ENCODE data around the gene ADGRD1.
A peak's percentile ranks its signal among the peaks of the same experiment; 100 is the strongest.

ADGRD1 gene

DNA sequence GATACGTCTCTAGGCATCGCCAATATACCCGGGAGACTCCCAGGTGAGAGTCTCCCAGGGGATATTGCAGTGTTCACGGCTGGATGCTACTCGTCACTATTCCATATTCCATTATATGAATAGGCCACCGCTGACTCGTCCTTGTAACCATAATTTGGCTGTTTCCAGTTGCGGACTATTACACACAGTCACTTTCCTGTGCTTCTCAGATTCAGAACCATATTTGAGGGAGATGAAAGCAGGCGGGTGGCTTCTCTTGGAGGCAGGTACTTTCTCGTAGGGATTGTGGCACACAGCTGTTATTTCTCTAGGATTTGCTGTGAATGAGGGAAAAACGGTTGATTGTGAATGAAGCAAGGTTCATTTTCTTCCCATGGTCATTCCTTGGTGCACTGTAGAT lies 73.0 kb downstream of the ADGRD1 start:
- no peak for DNase-seq

DNA sequence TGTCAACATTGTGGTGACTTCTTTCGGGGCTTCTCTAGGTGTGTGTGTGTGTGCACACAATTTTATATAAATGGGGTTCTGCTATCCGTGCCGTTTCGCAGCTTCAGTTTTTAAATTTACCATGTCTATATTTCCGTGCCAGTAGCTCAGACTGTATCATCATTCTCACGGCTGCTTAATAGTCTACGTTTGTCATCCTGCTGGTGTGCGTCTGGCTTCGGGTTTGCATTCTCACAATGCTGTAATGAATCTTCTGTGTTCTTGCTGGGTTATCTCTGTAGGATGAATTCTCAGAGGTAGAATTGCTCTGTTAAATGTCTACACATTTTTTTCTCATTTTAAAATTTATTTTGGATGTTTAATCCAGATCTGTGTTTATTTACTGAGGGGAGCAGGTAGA lies 73.6 kb downstream of the ADGRD1 start:
- no peak for DNase-seq

DNA sequence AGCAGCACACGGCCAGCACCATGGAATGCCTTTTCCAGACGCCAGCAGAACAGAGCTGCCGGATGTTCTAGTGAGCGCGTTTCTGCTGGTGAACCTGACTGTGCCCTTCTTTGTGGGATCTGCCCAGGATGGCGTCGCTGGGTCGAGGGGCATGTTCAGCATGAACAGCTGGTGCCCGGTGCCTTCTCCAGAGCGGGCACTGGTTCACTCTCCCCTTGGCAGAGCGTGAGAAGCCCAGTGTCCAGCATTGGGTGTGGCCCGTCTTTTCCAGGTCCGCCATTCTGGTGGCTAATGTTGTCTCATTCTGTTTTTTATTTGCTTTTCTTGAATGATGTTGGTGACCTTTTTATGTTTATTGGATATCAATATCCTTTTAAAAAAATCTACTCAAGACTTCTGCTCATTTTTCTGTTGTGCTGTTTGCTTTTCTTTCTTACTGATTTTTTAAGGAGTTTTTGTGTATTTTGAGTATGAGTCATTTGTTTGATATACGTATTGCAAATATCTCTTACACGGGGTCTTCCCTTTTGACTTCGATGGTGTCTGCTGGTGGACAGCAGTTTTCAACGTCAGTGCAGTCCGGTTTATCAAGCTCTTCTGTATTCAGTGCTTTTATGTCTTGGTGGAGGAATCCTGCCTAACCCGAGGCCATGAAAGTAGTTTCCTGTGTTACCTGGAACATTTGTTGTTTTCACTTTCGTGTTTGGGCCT lies 74.3 kb downstream of the ADGRD1 start:
- DNase-seq, result no peak

DNA sequence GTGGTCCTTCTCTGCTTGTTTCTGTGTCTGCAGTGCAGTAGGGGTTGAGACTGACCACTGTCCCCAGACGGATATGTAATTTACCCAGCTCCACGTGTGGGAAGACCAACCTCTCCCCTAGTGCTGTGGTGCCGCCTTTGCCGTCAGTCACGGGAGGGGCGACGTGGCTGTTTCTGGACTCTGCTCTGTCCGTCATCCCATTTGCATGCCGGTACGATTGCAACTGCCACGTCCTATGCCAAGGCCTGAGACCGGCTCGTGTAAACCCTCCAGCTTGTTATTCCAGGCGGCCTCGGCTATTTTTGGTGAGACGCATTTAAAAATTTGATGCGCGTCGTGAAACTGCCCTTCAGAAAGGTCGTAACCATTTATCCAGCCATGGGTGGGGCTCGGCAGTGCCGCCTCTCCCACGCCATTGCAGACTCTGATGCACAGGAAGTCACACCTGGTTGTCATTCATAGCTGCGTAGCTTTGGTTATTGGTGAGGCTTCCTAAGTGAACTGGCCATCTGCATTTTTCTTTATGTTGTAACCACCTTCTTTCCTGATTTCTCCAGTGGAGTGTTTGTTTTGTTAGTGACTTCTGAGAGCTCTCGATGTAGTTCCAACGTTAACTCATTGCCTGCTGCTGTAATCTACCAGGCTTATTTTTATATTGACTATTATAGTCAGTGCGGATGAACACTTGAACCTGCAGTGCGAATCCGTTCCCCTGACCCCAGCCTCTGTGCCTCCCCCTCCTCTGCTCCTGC lies 75.1 kb downstream of the ADGRD1 start:
- peak; percentile 69 for DNase-seq

DNA sequence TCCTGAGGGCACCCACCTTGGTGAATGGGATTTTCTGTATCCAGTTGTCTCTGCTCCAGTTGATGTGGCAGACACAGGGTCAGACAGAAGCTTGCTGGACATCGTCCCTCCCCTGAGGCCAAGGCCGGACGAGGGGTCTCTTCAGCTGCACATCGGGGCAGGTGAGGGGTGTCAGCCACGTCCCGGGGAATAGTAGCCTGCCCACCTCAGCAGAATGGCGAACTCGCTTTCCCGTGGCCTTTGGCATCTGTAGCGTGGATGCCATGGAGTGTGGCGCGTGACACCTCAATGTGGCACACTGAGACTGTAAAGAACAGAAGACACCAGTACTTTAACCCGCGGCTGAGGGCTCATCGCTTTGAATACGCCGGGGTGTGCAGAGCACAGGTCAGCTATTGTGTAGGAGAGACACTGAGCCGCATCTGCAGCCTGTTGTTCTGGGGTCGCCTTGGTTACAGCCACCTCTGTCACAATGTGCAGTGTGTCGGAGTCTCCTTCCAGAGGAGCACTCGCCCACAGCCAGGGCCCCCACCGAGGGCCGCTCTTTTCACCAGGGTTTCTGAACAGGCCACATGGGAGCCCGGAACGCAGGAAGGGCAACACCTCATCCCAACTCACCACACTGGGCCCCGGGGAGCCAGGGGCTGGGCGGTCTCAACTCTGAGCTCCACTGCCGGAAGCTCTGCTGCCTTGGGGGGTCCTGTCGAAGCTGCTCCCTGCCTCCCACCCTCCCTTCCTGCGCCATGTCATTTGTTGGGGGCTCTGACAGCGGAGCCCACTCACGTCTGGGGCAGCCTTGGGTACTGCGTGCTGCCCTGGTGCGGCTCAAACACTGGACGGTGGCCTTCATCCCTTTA lies 77.0 kb downstream of the ADGRD1 start:
- DNase-seq, result no peak

DNA sequence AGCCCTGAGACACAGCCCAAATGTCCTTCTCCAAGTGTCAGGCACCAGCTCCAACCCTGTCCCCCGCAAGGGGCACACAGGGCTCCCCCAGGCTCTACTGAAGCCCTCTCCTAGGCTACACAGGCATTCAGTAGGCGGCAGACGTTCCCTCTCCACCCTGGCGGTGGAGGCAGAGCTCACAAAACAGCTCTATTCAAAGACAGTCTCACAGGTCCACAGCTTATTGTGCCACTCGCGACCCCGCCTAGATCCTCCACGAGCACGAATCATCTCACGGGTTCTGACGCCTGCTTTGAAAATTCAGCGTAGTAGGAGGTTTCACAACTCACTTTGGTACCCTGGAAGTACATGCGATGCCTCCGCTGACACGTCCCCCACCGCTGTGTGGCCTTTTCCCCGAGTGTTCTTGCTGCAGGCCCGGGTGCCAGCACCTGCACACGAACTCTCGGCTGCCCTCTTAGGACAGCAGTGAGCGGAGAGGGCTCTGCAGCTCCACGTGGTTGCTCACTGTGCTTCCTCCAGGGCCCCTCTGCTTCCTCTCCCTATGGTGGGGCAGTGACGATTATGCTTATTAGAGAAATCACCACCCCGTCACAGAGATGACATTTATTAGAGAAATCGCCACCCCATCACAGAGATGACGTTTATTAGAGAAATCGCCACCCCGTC lies 78.5 kb downstream of the ADGRD1 start:
- no peak for DNase-seq

DNA sequence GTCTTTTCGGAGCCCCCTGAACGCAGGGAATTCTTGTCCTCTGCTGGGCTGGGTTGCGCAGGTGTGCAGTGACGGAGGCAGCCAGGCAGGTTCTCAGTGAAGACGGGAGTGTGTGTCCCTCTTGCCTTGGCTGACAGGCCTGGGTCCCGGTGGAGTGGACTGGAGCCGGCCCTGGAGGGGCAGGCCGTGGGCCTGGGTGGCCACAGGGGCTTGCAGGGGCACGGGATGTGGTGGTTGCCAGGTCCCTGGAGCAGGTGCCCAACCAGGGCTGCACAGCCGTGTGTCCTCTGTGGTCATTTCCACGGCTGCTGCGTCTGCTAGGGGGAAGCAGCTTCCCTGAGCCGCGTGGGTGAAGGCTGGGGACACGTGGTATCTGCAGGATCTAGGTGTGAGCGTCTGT lies 79.8 kb downstream of the ADGRD1 start:
- no peak for DNase-seq

DNA sequence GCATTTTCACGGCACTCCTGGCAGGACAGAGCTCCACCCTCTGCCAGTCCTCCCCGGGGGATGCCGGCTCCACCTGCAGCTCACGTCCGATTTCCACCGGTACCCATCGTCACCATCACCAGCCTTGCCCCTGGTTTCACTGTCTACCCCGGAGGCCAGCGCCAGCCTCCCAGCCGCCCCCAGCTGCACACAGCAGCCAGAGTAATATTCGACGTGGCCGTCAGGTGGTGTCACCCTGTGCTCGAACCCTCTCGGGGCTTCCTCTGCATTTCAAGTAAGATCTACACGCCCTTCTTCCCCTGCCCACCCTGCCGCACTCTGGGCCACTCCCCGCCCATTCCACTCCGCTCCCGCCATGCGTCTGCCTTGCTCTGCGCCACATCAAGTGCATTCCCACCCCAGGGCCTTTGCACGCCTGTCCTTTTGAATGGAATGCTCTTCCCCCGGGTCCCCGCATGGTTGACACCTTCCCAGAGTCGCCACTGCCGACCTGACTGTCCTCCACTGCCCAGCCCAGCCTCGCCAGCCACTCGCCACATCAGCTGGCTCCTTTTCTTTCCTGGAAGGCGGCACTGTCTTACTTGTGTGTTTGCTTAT lies 80.3 kb downstream of the ADGRD1 start:
- no peak for DNase-seq

DNA sequence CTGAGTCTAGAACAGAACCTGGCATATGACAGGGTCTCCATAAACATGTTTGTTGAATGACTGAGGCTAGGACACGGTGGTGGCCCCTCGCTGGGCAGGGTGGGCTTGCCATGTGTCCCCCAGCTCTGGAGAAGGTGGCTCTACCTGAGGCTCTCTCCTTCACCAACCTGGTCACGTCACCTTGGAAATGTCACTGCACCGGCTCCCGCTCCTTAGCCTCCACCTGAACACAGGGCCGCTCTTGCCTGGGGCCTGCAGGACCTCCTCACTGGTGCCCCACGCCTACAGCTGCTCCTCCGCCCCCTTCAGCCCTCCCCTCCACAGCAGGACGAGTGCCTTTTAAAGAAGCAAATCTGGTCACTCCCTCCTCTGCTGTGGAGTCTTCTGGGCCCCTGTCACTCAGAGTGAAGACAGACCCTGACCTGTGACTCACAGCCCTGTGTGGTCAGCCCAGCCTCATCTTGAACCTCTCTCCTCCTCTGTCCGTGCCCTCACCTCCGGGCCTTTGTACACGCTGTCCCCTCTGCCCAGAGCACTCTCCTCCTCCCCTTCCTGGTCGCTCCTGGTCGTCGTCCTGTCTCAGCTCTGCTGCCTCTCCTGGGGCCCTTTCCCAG lies 81.0 kb downstream of the ADGRD1 start:
- DNase-seq, result no peak

DNA sequence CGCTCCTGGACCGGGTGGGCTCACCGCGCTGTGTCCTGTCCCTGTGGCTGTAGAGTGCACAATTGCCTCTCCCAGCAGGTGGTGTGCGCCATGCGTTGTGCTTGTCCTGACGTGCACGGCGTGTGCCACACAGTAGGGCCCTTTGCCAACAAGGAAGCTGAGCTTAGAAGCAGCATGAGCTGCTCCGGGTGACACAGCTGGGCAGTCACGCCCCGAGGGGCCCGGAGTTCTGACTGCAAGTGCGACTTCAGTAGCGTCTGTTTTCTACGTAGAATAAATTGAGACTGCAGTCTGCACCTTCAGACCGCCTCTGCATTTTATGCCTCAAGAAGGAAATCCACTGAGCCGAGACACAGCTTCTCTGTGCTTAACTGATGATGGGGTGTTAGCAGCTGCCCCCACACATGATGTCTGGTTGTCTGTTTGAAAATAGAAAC lies 81.6 kb downstream of the ADGRD1 start:
- peak; percentile 50 for DNase-seq

DNA sequence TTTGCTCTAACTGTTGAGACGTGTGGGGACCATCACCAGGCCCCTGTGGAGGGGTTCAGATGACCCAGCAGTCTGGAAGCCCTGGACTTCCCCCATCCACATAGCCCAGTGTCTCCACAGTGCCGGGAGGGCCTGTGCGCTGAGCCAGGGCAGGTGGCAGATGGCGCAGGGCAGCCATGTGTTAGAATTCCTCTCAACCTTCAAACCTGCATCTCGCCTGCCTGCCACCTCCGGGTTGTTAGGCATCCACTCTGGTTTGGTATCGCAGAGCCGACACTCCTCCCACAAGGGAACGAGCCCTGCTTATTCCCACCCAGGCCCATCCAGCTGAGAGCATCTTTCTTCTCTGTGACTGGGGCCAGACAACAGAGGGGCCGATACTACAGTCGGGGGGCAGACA lies 84.5 kb downstream of the ADGRD1 start:
- no peak for DNase-seq

DNA sequence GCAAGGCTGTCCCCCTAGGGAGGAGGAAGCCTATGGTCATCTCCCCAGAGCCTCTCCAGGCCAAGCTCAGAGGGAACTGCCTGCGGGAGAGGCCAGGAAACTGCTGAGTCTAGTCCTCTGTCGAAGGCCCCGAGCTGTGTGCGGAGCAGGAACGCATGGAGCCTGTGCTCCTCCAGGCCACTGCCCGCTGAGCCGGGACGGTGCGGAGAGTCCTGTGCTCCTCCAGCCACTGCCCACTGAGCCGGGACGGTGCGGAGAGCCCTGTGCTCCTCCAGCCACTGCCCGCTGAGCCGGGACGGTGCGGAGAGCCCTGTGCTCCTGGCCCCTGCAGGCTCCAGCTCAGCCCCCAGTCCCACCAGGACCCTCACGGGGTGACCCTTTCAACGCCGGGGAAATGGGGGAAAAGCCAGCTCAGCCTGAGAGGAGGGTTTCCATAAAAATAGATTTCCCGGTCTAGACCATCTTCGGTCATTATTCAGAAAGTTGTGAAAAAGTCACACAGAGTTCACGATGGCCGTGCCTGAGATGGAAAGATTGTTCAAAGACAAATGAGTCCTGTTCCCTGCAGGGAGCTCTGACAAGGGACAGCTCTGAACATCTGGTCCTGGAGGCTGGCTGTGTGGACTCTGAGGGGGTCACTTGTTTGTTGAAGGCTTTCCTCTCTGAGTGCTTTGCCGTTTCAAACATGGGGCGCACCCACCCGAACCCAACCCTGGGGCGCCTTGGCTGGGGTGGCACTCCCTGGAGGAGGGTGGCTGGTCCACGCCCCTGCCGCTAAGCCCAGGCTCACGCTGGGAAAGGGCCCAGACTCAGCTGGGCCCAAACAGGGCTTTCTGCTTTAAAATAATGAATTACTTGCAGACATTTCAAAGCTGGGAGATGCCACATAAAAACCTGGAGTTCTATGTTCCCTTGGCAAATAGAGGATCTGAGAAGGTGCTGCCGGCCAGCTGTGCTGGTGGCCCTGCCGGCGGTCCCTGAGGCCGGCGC lies 85.5 kb downstream of the ADGRD1 start:
- DNase-seq, result no peak

DNA sequence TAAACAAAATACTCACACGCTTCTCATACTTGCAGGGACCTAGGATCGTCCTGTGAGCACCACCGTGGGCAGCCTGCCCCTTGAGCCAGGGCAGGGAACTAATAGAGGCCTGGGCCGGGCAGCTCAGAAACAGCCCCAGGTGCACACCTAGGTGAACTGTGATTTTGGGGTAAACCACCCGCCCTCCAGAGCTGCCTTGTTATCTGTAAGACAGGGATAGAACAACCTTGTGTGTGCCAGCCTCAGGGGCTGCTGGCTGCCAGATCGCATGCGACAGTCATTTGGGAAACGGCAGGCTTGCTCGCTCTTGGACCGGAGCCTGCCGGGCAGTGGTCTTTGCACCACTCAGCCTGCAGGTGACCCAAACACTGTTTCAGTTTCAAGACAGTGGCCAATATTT lies 86.8 kb downstream of the ADGRD1 start:
- DNase-seq, result no peak

DNA sequence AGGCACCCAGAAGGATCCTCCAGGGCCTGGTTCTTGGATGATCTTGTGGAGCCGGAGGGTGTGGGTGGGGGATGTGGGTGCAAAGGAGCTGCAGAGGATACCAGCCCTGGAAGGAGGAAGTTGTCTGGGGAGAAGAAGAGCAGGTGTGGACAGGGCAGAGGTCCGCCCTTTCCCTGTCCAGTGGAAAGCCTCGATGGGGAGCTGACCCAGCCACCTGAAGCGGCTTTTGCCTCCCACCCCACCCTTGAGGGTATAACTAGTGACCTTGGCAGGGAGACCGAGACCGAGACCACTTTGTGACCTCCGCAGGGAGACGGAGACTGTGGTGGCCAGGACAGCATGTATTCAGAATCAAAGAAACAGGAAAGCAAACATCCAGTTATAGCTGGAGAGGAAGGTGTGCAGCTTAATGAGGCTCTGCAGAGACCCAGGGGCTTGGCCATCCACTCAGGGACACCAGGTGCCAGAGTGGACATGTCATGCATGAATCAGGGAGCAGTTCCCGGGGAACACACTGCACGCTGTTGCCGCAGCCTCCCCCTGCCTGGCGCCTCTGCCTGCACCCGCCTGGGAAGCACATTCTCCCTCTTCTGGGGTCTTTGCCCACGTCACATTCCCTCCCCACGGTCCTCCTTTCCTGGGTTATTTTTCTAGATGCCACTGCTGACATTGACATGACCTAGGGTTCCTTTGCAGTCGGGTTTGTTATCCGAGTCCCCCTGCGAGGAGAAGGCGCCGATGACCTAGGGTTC lies 87.7 kb downstream of the ADGRD1 start:
- no peak for DNase-seq

DNA sequence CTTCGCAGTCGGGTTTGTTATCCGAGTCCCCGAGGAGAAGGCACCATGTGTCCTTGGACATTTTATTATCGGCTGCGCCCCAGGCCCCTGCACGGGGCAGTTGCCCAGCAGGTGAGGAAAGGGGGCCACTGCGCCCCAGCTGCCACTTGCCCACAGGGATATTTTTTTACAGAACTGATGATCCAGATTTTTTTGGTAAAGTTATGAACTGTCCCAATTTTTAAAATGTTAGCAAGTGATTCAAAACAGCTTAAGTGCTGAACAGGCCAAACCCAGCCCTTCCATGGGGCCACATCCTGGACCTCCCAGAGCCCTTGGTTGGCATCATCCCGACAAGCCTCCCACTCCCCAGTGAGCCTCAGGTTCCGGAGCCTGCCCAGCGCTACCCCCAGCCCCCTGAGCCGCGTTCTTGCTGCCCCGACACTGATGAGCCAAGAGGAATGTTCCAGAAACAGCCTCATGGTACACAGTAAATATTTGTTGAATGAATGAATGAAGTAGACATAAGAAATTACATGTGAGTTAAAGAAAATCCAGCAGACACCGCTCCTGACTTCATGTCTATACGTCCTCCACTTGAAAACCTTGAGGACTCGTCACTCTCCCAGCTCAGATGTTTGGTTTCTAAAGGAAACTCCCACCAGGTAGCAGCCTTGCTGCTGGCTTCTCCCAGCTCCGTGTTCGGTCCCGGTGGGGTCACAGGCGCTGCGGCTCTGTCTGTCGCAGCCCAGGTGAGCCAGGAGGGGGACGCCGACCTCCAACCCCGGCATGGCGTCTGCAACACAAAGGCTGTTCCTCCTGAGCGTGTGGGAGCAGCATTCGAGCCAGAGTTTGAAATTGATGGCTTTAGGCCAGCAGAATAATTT lies 88.5 kb downstream of the ADGRD1 start:
- DNase-seq, result no peak

DNA sequence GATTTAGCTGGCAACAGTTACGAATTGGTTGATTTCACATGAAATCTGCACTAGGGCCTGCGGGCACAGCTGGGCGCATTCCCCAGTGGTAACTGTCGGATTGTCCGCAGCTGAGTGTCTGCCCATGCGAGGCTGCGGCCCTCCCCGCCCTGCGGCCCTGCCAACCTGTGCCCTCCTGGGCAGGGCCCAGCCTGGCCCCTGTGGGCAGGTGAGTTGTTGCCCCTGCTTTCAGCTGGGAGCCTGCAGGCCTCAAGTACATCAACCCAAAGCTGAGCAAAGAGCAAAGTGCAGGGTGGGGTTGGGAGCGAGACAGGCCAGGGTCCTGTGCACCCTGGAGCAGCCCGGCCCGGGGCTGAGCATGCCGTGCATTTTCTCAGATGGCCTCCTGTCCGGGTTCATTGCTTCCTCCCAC lies 89.1 kb downstream of the ADGRD1 start:
- DNase-seq, result no peak

DNA sequence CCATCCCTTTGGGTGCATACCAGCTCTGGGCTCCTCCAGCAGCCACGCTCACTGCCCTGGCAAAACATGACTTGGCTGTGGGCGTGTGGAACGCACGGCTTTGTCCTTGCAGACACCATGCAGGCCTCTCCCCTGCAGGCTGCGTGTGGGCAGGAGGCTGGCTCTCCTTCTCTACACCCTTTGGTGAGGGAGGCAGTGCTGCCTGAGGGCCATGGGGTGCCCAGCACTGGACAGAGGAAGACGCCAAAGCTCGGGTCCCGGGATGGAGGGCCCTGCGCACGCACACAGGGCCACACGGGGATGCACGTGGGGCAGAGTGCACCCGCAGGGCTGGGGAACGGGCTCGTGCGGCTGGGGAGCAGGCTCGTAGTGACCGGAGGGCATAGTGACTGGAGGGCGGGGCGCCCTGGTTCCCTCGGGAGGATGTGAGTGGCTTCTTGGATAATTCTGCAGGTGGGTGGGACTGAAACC lies 89.7 kb downstream of the ADGRD1 start:
- DNase-seq, result no peak

DNA sequence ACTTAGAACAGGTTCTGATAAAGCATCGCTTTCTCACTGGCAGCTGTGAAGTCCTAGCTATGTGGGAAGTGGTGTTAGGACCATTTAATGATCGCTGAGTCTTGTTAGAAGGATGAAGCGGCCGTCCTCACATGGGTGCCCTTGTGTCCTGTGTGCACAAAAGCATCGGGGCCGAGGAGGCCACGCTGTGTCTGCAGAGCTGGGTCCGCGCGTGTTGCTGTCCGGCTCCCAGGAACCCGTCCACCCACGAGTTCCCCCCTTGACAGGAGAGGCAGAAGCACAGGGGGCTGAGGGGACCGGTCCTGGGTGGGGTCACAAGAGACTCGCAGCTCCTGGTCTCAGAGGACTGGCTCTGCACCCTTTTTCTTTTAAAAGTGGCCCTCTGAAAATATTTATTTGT lies 90.4 kb downstream of the ADGRD1 start:
- DNase-seq, result no peak
